Measurements from ENCODE around the gene TMEM135.

The TMEM135 gene

DNA sequence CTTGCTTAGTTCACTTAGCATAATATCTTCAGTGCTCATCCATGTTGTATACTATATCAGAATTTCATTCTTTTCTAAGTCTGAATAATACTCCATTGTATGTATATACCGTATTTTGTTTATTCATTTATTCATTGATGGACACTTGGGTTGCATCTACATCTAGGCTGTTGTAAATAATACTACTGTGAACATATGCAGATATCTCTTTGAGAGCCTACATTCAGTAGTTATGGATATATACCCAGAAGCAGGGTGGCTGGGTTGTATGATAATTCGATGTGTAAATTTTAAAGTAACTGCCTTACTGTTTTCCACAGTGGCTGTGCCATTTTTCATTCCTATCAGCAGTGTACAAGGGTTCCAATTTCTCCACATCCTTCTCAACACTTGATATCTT lies 116.5 kb downstream of the TMEM135 start:
- TF ChIP-seq, protein P1, sequence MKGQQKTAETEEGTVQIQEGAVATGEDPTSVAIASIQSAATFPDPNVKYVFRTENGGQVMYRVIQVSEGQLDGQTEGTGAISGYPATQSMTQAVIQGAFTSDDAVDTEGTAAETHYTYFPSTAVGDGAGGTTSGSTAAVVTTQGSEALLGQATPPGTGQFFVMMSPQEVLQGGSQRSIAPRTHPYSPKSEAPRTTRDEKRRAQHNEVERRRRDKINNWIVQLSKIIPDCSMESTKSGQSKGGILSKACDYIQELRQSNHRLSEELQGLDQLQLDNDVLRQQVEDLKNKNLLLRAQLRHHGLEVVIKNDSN (IDR thresholded peaks at IDR 0.05): no peak
- no peak for TF ChIP-seq CEBPB (IDR thresholded peaks at IDR 0.05)
- TF ChIP-seq FOXM1 (IDR thresholded peaks at IDR 0.05; ENCODE audit: borderline replicate concordance, low read depth): no peak
- TF ChIP-seq TCF12 (IDR thresholded peaks at IDR 0.05; ENCODE audit: low read depth): no peak
- no peak for TF ChIP-seq TAF1 (IDR thresholded peaks at IDR 0.05; ENCODE audit: low read depth)
- TF ChIP-seq, protein P2, sequence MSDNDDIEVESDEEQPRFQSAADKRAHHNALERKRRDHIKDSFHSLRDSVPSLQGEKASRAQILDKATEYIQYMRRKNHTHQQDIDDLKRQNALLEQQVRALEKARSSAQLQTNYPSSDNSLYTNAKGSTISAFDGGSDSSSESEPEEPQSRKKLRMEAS (IDR thresholded peaks at IDR 0.05): no peak
- TF ChIP-seq EGR1 (IDR thresholded peaks at IDR 0.05): no peak
- TF ChIP-seq RAD21 (IDR thresholded peaks at IDR 0.05; ENCODE audit: low read depth): no peak
- TF ChIP-seq YY1 (IDR thresholded peaks at IDR 0.05; ENCODE audit: low read depth): no peak
- TF ChIP-seq, protein P3, sequence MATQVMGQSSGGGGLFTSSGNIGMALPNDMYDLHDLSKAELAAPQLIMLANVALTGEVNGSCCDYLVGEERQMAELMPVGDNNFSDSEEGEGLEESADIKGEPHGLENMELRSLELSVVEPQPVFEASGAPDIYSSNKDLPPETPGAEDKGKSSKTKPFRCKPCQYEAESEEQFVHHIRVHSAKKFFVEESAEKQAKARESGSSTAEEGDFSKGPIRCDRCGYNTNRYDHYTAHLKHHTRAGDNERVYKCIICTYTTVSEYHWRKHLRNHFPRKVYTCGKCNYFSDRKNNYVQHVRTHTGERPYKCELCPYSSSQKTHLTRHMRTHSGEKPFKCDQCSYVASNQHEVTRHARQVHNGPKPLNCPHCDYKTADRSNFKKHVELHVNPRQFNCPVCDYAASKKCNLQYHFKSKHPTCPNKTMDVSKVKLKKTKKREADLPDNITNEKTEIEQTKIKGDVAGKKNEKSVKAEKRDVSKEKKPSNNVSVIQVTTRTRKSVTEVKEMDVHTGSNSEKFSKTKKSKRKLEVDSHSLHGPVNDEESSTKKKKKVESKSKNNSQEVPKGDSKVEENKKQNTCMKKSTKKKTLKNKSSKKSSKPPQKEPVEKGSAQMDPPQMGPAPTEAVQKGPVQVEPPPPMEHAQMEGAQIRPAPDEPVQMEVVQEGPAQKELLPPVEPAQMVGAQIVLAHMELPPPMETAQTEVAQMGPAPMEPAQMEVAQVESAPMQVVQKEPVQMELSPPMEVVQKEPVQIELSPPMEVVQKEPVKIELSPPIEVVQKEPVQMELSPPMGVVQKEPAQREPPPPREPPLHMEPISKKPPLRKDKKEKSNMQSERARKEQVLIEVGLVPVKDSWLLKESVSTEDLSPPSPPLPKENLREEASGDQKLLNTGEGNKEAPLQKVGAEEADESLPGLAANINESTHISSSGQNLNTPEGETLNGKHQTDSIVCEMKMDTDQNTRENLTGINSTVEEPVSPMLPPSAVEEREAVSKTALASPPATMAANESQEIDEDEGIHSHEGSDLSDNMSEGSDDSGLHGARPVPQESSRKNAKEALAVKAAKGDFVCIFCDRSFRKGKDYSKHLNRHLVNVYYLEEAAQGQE (IDR thresholded peaks at IDR 0.05; ENCODE audit: low read depth): no peak
- TF ChIP-seq CREB1 (IDR thresholded peaks at IDR 0.05; ENCODE audit: low read depth): no peak
- no peak for TF ChIP-seq TEAD4 (IDR thresholded peaks at IDR 0.05)

DNA sequence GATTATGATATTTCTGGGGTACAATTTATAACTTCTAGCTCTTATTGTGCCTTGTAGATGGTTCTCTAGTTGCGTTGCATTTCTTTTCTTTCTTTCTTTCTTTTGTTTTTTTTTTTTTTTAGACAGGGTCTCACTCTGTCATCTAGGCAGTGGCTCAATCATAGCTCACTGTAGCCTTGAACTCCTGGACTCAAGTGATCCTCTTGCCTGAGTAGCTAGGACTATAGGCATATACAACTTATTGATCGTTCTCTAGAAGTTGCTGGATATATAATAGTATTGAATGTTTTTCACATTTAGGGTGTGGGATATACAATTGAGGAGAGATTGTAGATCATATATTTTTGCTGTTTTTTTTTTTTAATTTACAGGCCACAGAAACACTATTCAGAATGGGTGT lies 119.2 kb downstream of the TMEM135 start:
- no peak for TF ChIP-seq YY1 (IDR thresholded peaks at IDR 0.05; ENCODE audit: low read depth)
- TF ChIP-seq RAD21 (IDR thresholded peaks at IDR 0.05; ENCODE audit: low read depth): no peak
- no peak for TF ChIP-seq NFIC (IDR thresholded peaks at IDR 0.05)
- no peak for TF ChIP-seq ZBTB7A (IDR thresholded peaks at IDR 0.05; ENCODE audit: low read depth)
- TF ChIP-seq, protein P1 (IDR thresholded peaks at IDR 0.05): no peak
- no peak for TF ChIP-seq EP300 (IDR thresholded peaks at IDR 0.05; ENCODE audit: borderline replicate concordance)
- no peak for TF ChIP-seq EGR1 (IDR thresholded peaks at IDR 0.05)
- TF ChIP-seq CREB1 (IDR thresholded peaks at IDR 0.05; ENCODE audit: low read depth): no peak
- TF ChIP-seq, protein P2 (IDR thresholded peaks at IDR 0.05): no peak
- TF ChIP-seq, protein P3 (IDR thresholded peaks at IDR 0.05; ENCODE audit: low read depth): no peak
- TF ChIP-seq FOXM1 (IDR thresholded peaks at IDR 0.05; ENCODE audit: borderline replicate concordance, low read depth): no peak
- TF ChIP-seq CEBPB (IDR thresholded peaks at IDR 0.05): no peak
- TF ChIP-seq TAF1 (IDR thresholded peaks at IDR 0.05; ENCODE audit: low read depth): no peak
- TF ChIP-seq TEAD4 (IDR thresholded peaks at IDR 0.05): no peak
- TF ChIP-seq TCF12 (IDR thresholded peaks at IDR 0.05; ENCODE audit: low read depth): no peak

DNA sequence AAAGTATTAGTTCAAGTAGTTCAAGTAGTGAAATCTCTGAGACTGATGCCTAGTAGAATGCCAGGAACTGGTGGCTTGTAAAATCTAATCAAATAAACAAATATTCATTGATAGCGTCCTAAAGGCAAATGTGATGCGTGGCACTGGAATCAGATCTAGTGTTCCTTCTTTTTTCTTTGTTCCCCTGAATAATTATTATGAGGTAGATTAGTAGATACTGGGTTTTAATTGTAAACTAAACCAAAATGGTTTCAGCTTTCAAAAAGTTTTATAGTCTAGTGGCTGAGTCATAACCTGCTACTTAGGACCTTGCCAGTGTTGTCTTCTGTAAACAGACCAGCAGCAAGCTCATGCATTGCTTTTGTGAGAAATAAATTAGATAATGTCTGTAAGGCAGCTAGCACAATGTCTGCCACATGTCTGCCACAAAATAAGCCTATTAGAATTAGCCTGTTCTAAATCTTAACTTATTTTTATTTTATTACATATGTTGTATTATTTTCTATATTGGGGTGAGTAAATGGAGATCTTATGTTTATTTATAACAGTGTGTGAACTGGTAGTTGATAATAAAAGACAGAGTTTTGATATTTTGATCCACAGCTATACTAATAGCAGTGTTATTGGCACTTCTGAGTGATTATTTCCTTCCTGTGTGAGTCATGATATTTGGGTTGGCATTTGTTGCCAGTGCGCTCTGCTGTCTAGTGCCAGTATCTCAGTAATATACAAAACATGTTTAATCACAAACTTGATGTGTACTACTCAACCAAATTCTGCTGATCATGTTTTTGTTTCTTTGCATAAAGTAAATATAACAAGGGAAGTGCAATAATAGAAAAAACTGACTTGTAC lies 135.7 kb downstream of the TMEM135 start:
- TF ChIP-seq TAF1 (IDR thresholded peaks at IDR 0.05; ENCODE audit: low read depth) (no peak), YY1 (IDR thresholded peaks at IDR 0.05; ENCODE audit: low read depth) (no peak), CREB1 (IDR thresholded peaks at IDR 0.05; ENCODE audit: low read depth) (no peak), NFIC (IDR thresholded peaks at IDR 0.05) (no peak), RAD21 (IDR thresholded peaks at IDR 0.05; ENCODE audit: low read depth) (no peak), EGR1 (IDR thresholded peaks at IDR 0.05) (no peak), EP300 (IDR thresholded peaks at IDR 0.05; ENCODE audit: borderline replicate concordance) (no peak), CEBPB (IDR thresholded peaks at IDR 0.05) (no peak), ZBTB7A (IDR thresholded peaks at IDR 0.05; ENCODE audit: low read depth) (no peak), FOXM1 (IDR thresholded peaks at IDR 0.05; ENCODE audit: borderline replicate concordance, low read depth) (no peak), TCF12 (IDR thresholded peaks at IDR 0.05; ENCODE audit: low read depth) (no peak), TEAD4 (IDR thresholded peaks at IDR 0.05) (no peak)
- TF ChIP-seq, protein P2 (IDR thresholded peaks at IDR 0.05): no peak
- TF ChIP-seq, protein P1 (IDR thresholded peaks at IDR 0.05): no peak
- TF ChIP-seq, protein P3 (IDR thresholded peaks at IDR 0.05; ENCODE audit: low read depth): no peak
